BLaER1 (cell line): ENCODE data around the gene TMEM54.

ENCODE experiments used
- H3K27ac ChIP-seq: shearing (Covaris generic); formaldehyde crosslinking; 2 replicates; pipeline ENCODE4 v1.8.1; 2022
- H3K27me3 ChIP-seq: shearing (Covaris generic); formaldehyde crosslinking; 2 replicates; pipeline ENCODE4 v1.8.1; 2022
- H3K36me3 ChIP-seq: shearing (Covaris generic); formaldehyde crosslinking; 2 replicates; pipeline ENCODE4 v1.8.1; 2022
- H3K4me1 ChIP-seq: shearing (Covaris generic); formaldehyde crosslinking; 2 replicates; pipeline ENCODE4 v1.8.1; 2022
- H3K4me2 ChIP-seq: shearing (Covaris generic); formaldehyde crosslinking; 2 replicates; pipeline ENCODE4 v1.8.1; 2022
- H3K4me3 ChIP-seq: shearing (Covaris generic); formaldehyde crosslinking; 2 replicates; pipeline ENCODE4 v1.8.1; 2022
- H3K9ac ChIP-seq: shearing (Covaris generic); formaldehyde crosslinking; 2 replicates; pipeline ENCODE4 v1.8.1; 2022
- H3K9me3 ChIP-seq: shearing (Covaris generic); formaldehyde crosslinking; 2 replicates; pipeline ENCODE4 v1.8.1; 2022
- H4K20me1 ChIP-seq: shearing (Covaris generic); formaldehyde crosslinking; 2 replicates; pipeline ENCODE4 v1.8.1; 2022
- Cebpa-rat ChIP-seq: shearing (Covaris generic); IDR thresholded peaks from 2 replicates; pipeline ENCODE4 v1.8.1; 2022

Gene TMEM54

GRCh38 chr1:32867671-32868070, 33.5 kb downstream of the TMEM54 start:
- H4K20me1 ChIP-seq = peaks cover 48% of the 10 kb centered on the region
- no peak overlapping the region for H3K27ac ChIP-seq
- no peak for TF ChIP-seq Cebpa-rat
- peaks cover 27% of the 10 kb centered on the region for H3K4me1 ChIP-seq
- H3K4me2 ChIP-seq = no peak overlapping the region
- no peak overlapping the region for H3K4me3 ChIP-seq
- no peaks in the 10 kb centered on the region for H3K9me3 ChIP-seq
- H3K9ac ChIP-seq = no peak overlapping the region
- H3K36me3 ChIP-seq = peaks cover 33% of the 10 kb centered on the region
- H3K27me3 ChIP-seq = peaks cover 44% of the 10 kb centered on the region

GRCh38 chr1:32867151-32867550, 34.0 kb downstream of the TMEM54 start:
- Histone ChIP-seq H3K27me3 (peaks cover 42% of the 10 kb centered on the region), H3K9me3 (no peaks in the 10 kb centered on the region), H3K36me3 (peaks cover 38% of the 10 kb centered on the region), H3K4me3 (no peak overlapping the region), H3K4me1 (peaks cover 24% of the 10 kb centered on the region), H3K4me2 (no peak overlapping the region), H3K9ac (no peak overlapping the region), H3K27ac (no peak overlapping the region), H4K20me1 (peaks cover 47% of the 10 kb centered on the region)
- TF ChIP-seq Cebpa-rat = no peak

GRCh38 chr1:32865639-32866405, 35.4 kb downstream of the TMEM54 start:
- Histone ChIP-seq H3K27ac (no peak overlapping the region), H4K20me1 (peaks cover 34% of the 10 kb centered on the region), H3K36me3 (peaks cover 51% of the 10 kb centered on the region), H3K9me3 (no peaks in the 10 kb centered on the region), H3K4me1 (peaks cover 11% of the 10 kb centered on the region), H3K4me2 (no peak overlapping the region), H3K27me3 (peaks cover 29% of the 10 kb centered on the region), H3K4me3 (no peak overlapping the region), H3K9ac (no peak overlapping the region)
- TF ChIP-seq Cebpa-rat = no peak

- peaks cover 24% of the 10 kb centered on the region for H4K20me1 ChIP-seq
- H3K9ac ChIP-seq = no peak overlapping the region
- no peak overlapping the region for H3K27ac ChIP-seq
- H3K27me3 ChIP-seq = peaks cover 16% of the 10 kb centered on the region
- H3K36me3 ChIP-seq = peaks cover 64% of the 10 kb centered on the region
- H3K4me1 ChIP-seq = no peaks in the 10 kb centered on the region
- H3K9me3 ChIP-seq = no peaks in the 10 kb centered on the region
- TF ChIP-seq Cebpa-rat = no peak
- H3K4me2 ChIP-seq = no peak overlapping the region
- H3K4me3 ChIP-seq = no peak overlapping the region
Measured at GRCh38 chr1:32864375-32865019, 36.7 kb downstream of the TMEM54 start.

- TF ChIP-seq Cebpa-rat = no peak
- Histone ChIP-seq H3K27me3 (peaks cover 10% of the 10 kb centered on the region), H3K36me3 (peaks cover 70% of the 10 kb centered on the region), H4K20me1 (peaks cover 18% of the 10 kb centered on the region), H3K9me3 (no peaks in the 10 kb centered on the region), H3K4me2 (no peak overlapping the region), H3K4me1 (no peaks in the 10 kb centered on the region), H3K27ac (no peak overlapping the region), H3K4me3 (no peak overlapping the region), H3K9ac (no peak overlapping the region)
Measured at GRCh38 chr1:32863881-32864245, 37.3 kb downstream of the TMEM54 start.

GRCh38 chr1:32863218-32863880, 37.8 kb downstream of the TMEM54 start:
- Histone ChIP-seq H3K4me1 (no peaks in the 10 kb centered on the region), H3K9me3 (no peaks in the 10 kb centered on the region), H3K4me2 (no peak overlapping the region), H3K27ac (no peak overlapping the region), H4K20me1 (peaks cover 15% of the 10 kb centered on the region), H3K27me3 (peaks cover 4% of the 10 kb centered on the region), H3K9ac (no peak overlapping the region), H3K4me3 (no peak overlapping the region), H3K36me3 (peaks cover 74% of the 10 kb centered on the region)
- no peak for TF ChIP-seq Cebpa-rat

GRCh38 chr1:32861904-32862695, 39.1 kb downstream of the TMEM54 start:
- H3K4me3 ChIP-seq = no peak overlapping the region
- H3K4me2 ChIP-seq = no peak overlapping the region
- no peaks in the 10 kb centered on the region for H3K27me3 ChIP-seq
- peaks cover 4% of the 10 kb centered on the region for H4K20me1 ChIP-seq
- no peak overlapping the region for H3K9ac ChIP-seq
- H3K27ac ChIP-seq = no peak overlapping the region
- H3K4me1 ChIP-seq = no peaks in the 10 kb centered on the region
- no peaks in the 10 kb centered on the region for H3K9me3 ChIP-seq
- H3K36me3 ChIP-seq = peaks cover 78% of the 10 kb centered on the region
- no peak for TF ChIP-seq Cebpa-rat

GRCh38 chr1:32860566-32860965, 40.6 kb downstream of the TMEM54 start:
- no peaks in the 10 kb centered on the region for H3K9me3 ChIP-seq
- H4K20me1 ChIP-seq = no peaks in the 10 kb centered on the region; the same call in 1 of the 2 replicates
- H3K27ac ChIP-seq = no peak overlapping the region
- H3K36me3 ChIP-seq = peaks cover 93% of the 10 kb centered on the region
- H3K9ac ChIP-seq = no peak overlapping the region
- H3K4me2 ChIP-seq = no peak overlapping the region
- TF ChIP-seq Cebpa-rat = no peak
- no peaks in the 10 kb centered on the region for H3K4me1 ChIP-seq
- H3K27me3 ChIP-seq = no peaks in the 10 kb centered on the region
- no peak overlapping the region for H3K4me3 ChIP-seq

GRCh38 chr1:32859915-32860314, 41.3 kb downstream of the TMEM54 start:
- H3K4me1 ChIP-seq = no peaks in the 10 kb centered on the region
- H3K9me3 ChIP-seq = no peaks in the 10 kb centered on the region
- H3K4me3 ChIP-seq = no peak overlapping the region
- no peak overlapping the region for H3K4me2 ChIP-seq
- H3K27ac ChIP-seq = no peak overlapping the region
- H4K20me1 ChIP-seq = no peaks in the 10 kb centered on the region; the same call in 1 of the 2 replicates
- H3K9ac ChIP-seq = no peak overlapping the region
- H3K36me3 ChIP-seq = peaks cover 99% of the 10 kb centered on the region
- no peaks in the 10 kb centered on the region for H3K27me3 ChIP-seq
- TF ChIP-seq Cebpa-rat = no peak
